HCT116 (cell line): ENCODE data around the gene DDR2.

Experiments
- CTCF ChIP-seq, 3 experiments: fragments of 200-600 bp in 1 of 3; sonication (generic) in 1 of 3; IDR thresholded peaks in 2 of 3; conservative IDR thresholded peaks in 1 of 3; 2 replicates each; pipeline ENCODE4 v1.5.1; 2012 to 2017; ENCODE audit warnings: low read depth in 2 of 3, low read length in 2 of 3, antibody characterized with exemption in 1 of 3, borderline replicate concordance in 1 of 3, control low read depth in 1 of 3, mild to moderate bottlenecking in 1 of 3, mixed read lengths in 1 of 3, mixed run types in 1 of 3, moderate library complexity in 1 of 3; ENCODE audit not compliant: insufficient read depth in 1 of 3
- ELF1 ChIP-seq: IDR thresholded peaks from 2 replicates; pipeline ENCODE4 v1.6.1; 2012; ENCODE audit warnings: low read depth, borderline replicate concordance
- EZH2 ChIP-seq: fragments of 200-600 bp; sonication (generic); IDR thresholded peaks from 2 replicates; pipeline ENCODE4 v1.6.1; 2017; ENCODE audit warnings: antibody characterized with exemption, mixed run types
- EZH2phosphoT487 ChIP-seq: fragments of 200-600 bp; IDR thresholded peaks from 2 replicates; pipeline ENCODE4 v1.6.1; 2018; ENCODE audit warnings: antibody characterized with exemption, borderline replicate concordance
- JUND ChIP-seq: IDR thresholded peaks from 2 replicates; pipeline ENCODE4 v1.6.1; 2012
- POLR2A ChIP-seq: IDR thresholded peaks from 2 replicates; pipeline ENCODE4 v1.7.0; 2011; ENCODE audit warnings: borderline replicate concordance; ENCODE audit not compliant: insufficient read depth, insufficient read length; ENCODE audit errors: extremely low read depth
- POLR2AphosphoS5 ChIP-seq: IDR thresholded peaks from 2 replicates; pipeline ENCODE4 v1.6.1; 2011; ENCODE audit warnings: mild to moderate bottlenecking, low read depth, low read length, moderate library complexity
- RAD21 ChIP-seq: IDR thresholded peaks from 2 replicates; pipeline ENCODE4 v1.6.1; 2012; ENCODE audit warnings: low read depth, mild to moderate bottlenecking
- REST ChIP-seq: IDR thresholded peaks from 2 replicates; pipeline ENCODE4 v1.6.1; 2012; ENCODE audit warnings: low read depth
- SIN3A ChIP-seq: IDR thresholded peaks from 2 replicates; pipeline ENCODE4 v1.6.1; 2012; ENCODE audit warnings: low read depth
- SP1 ChIP-seq: IDR thresholded peaks from 2 replicates; pipeline ENCODE4 v1.6.1; 2012; ENCODE audit warnings: low read depth
- TCF7L2 ChIP-seq: IDR thresholded peaks from 2 replicates; pipeline ENCODE4 v1.7.0; 2011; ENCODE audit warnings: borderline replicate concordance, inconsistent platforms; ENCODE audit not compliant: insufficient read depth, insufficient read length; ENCODE audit errors: extremely low read depth
- ZFX ChIP-seq: fragments of 450-650 bp; IDR thresholded peaks from 2 replicates; pipeline ENCODE4 v1.6.1; 2017
- ZNF274 ChIP-seq: fragments of 200-500 bp; sonication (Bioruptor generic); IDR thresholded peaks from 2 replicates; pipeline ENCODE4 v1.6.1; 2014; ENCODE audit warnings: mild to moderate bottlenecking, low read depth, low read length, inconsistent platforms

GRCh38 chr1:162644986-162645314, 12.7 kb downstream of the DDR2 start:
- no peak for TF ChIP-seq EZH2
- TF ChIP-seq CTCF (IDR thresholded peaks at IDR 0.05 in 2 of 3, conservative IDR thresholded peaks at IDR 0.05 in 1 of 3; ENCODE audit: borderline replicate concordance in 1 of 3, insufficient read depth in 1 of 3, low read depth in 2 of 3, low read length in 2 of 3) = no peak
- TF ChIP-seq POLR2A = no peak
- no peak for TF ChIP-seq SIN3A
- TF ChIP-seq REST = no peak
- no peak for TF ChIP-seq EZH2phosphoT487
- no peak for TF ChIP-seq ELF1
- no peak for TF ChIP-seq RAD21
- TF ChIP-seq ZNF274 = no peak
- no peak for TF ChIP-seq SP1
- no peak for TF ChIP-seq TCF7L2
- no peak for TF ChIP-seq JUND
- no peak for TF ChIP-seq ZFX
- TF ChIP-seq POLR2AphosphoS5 = no peak
